ENCODE data around the gene STXBP5L.
"Not testable (repeated sequence)": the region's sequence is repeated elsewhere in the genome, so short reads cannot be mapped to it uniquely, and the experiment has no call there.

Gene STXBP5L

GRCh38 chr3:120894316-120895057, 13.5 kb upstream of the STXBP5L start:
- TF ChIP-seq, protein P1, sequence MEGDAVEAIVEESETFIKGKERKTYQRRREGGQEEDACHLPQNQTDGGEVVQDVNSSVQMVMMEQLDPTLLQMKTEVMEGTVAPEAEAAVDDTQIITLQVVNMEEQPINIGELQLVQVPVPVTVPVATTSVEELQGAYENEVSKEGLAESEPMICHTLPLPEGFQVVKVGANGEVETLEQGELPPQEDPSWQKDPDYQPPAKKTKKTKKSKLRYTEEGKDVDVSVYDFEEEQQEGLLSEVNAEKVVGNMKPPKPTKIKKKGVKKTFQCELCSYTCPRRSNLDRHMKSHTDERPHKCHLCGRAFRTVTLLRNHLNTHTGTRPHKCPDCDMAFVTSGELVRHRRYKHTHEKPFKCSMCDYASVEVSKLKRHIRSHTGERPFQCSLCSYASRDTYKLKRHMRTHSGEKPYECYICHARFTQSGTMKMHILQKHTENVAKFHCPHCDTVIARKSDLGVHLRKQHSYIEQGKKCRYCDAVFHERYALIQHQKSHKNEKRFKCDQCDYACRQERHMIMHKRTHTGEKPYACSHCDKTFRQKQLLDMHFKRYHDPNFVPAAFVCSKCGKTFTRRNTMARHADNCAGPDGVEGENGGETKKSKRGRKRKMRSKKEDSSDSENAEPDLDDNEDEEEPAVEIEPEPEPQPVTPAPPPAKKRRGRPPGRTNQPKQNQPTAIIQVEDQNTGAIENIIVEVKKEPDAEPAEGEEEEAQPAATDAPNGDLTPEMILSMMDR (IDR thresholded peaks at IDR 0.05; ENCODE audit: insufficient read depth, low read depth, low read length, missing control alignments), result no peak
- no peak for DNase-seq (ENCODE audit: low read depth)
- H3K4me3 ChIP-seq (ENCODE audit: low read length), result no peak overlapping the region

GRCh38 chr3:120901716-120902115, 6.3 kb upstream of the STXBP5L start:
- not testable (repeated sequence) for H3K4me3 ChIP-seq (ENCODE audit: low read length); DNase-seq (ENCODE audit: low read depth)

GRCh38 chr3:120903221-120903620, 4.8 kb upstream of the STXBP5L start:
- DNase-seq (ENCODE audit: low read depth), result peak; percentile 13
- H3K4me3 ChIP-seq (ENCODE audit: low read length), result no peak overlapping the region
- TF ChIP-seq, protein P1 (IDR thresholded peaks at IDR 0.05; ENCODE audit: insufficient read depth, low read depth, low read length, missing control alignments), result no peak

DNA sequence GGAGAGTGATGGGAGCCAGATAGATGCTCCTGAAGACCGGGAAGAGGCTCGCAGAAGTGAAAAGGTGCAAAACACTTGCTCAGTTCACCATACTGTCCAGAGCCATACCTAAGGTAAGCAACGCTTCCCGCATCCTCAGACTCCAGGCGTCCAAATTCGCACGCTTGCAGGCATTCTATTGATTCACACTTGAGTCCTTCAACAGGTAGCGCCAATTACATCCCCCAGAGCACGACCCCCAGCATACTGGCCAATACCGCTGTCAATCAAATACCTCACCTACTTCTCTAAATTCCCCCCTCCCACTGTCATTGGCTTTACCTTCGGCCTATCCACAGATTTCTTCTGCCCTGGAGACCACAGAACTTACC, 361 bp upstream of the STXBP5L start:
- no peak overlapping the region for H3K4me3 ChIP-seq (ENCODE audit: low read length)
- no peak for DNase-seq (ENCODE audit: low read depth)
- TF ChIP-seq, protein P1 (IDR thresholded peaks at IDR 0.05; ENCODE audit: insufficient read depth, low read depth, low read length, missing control alignments), result no peak

DNA sequence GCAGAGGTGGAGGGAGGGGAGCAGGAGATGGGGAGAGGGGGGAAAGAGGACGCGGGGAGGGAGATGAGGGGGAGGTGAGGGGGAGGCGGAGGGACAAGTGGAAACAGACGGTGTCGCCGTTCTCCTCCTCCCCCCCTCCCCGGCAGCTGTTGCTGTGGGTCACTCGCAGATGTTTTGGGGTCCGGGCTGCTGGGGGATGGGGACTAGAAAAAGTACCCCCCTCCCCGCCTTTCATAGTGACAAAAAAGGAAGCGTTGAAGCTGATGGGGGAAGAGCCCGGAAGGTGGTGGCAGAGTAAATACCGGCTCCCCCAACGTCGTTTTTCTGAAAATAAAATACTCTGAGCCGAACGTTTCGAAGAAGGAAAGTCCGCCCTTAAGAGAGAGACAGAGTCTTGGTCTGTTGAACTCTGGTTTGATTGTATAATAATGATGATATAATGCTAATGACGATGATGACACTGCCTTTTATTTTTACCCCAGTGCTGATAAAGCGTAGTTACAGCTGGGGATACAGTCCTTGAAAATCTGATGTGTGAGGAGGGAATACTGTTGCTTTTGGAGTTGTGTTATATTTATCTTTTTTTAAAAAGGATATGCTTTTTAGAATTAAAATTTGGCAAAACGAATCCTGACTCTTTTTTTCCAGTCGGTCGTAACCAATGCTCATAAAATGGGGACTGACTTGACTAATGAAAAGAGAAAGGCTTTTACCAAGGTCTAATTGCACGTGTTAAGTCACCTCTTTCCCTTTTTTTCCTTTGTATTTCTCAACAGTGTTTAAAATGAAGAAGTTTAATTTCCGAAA, 993 bp downstream of the STXBP5L start:
- TF ChIP-seq, protein P1 (IDR thresholded peaks at IDR 0.05; ENCODE audit: insufficient read depth, low read depth, low read length, missing control alignments), result no peak
- no peak for DNase-seq (ENCODE audit: low read depth)
- H3K4me3 ChIP-seq (ENCODE audit: low read length), result no peak overlapping the region

GRCh38 chr3:120909602-120909878, 1.5 kb downstream of the STXBP5L start:
- TF ChIP-seq, protein P1 (IDR thresholded peaks at IDR 0.05; ENCODE audit: insufficient read depth, low read depth, low read length, missing control alignments), result no peak
- DNase-seq (ENCODE audit: low read depth), result no peak
- no peak overlapping the region for H3K4me3 ChIP-seq (ENCODE audit: low read length)

DNA sequence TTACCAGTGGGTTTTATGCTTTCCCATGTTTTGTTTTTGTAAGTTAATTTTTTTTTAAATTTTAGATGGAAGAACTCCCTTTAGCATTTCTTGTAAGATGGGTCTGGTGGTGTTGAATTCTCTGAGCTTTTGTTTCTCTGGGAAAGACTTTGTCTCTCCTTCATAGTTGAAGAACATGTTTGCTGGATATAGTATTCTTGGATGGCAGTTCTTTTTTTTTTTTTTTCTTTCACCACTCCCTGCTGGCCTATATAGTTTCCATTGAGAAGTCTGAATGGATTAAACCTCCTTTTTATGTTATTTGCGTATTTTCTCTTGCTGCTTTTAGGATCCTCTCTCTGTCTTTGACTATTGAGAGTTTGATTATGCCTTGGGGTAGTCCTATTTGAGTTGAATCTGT, 18.1 kb downstream of the STXBP5L start:
- no peak for DNase-seq (ENCODE audit: low read depth)
- TF ChIP-seq, protein P1 (IDR thresholded peaks at IDR 0.05; ENCODE audit: insufficient read depth, low read depth, low read length, missing control alignments), result no peak
- no peak overlapping the region for H3K4me3 ChIP-seq (ENCODE audit: low read length)

Measured in epithelial cell of esophagus (primary cell).